OCI-LY1 (cell line): Measurements from ENCODE around the gene DHX58.

ENCODE experiments used
- EZH2 ChIP-seq: fragments of 200-600 bp; sonication (generic), shearing (Covaris generic); IDR thresholded peaks from 2 replicates; pipeline ENCODE4 v1.8.0; 2017; ENCODE audit warnings: borderline replicate concordance, mixed run types, mild to moderate bottlenecking, antibody characterized with exemption, low read length, moderate library complexity, mixed read lengths
- TF ChIP-seq, protein P1 (sequence below): fragments of 200-600 bp; sonication (generic), shearing (Covaris generic); IDR thresholded peaks from 2 replicates; pipeline ENCODE4 v1.5.1; 2017; ENCODE audit warnings: mild to moderate bottlenecking, antibody characterized with exemption, low read length, moderate library complexity, mixed read lengths

DNA sequence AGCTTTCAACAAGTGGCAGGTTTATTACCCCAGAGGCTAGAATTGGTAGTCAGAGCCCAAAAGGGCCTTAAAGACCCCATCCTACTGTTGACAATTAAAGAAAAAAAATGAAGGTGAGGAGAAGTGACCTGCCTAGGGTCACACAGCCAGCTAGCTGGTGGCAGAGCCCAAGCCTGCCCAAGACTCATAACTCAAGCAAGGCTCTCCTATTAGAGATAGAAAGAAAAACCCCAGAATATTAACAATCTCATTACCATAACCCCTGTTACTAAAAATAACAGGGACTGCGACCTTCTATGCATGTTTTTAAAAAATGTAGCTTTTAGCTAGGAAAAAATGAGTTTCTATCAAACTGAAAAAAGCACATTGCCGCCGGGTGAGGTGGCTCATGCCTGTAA lies 24.1 kb upstream of the DHX58 start:
- TF ChIP-seq, protein P1, sequence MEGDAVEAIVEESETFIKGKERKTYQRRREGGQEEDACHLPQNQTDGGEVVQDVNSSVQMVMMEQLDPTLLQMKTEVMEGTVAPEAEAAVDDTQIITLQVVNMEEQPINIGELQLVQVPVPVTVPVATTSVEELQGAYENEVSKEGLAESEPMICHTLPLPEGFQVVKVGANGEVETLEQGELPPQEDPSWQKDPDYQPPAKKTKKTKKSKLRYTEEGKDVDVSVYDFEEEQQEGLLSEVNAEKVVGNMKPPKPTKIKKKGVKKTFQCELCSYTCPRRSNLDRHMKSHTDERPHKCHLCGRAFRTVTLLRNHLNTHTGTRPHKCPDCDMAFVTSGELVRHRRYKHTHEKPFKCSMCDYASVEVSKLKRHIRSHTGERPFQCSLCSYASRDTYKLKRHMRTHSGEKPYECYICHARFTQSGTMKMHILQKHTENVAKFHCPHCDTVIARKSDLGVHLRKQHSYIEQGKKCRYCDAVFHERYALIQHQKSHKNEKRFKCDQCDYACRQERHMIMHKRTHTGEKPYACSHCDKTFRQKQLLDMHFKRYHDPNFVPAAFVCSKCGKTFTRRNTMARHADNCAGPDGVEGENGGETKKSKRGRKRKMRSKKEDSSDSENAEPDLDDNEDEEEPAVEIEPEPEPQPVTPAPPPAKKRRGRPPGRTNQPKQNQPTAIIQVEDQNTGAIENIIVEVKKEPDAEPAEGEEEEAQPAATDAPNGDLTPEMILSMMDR: no peak
- no peak for TF ChIP-seq EZH2
